Bronchial epithelial cell (primary cell): Measurements from ENCODE around the gene FAM20A. TPM values are rescaled to one million over a fixed set of nuclear protein-coding genes. Genes with fewer than 3 reads are reported as not detected.
"Not testable (repeated sequence)": the region's sequence is repeated elsewhere in the genome, so short reads cannot be mapped to it uniquely, and the experiment has no call there.

Experiments
- DNase-seq: peaks from one replicate; pipeline ENCODE4 v3.0.0-alpha.2; 2010; ENCODE audit warnings: low read depth
- FAIRE-seq: peaks from 2 replicates; lab custom pipeline; 2011; peaks lifted over from hg19 to GRCh38; lab: Jason Lieb, UNC
- H3K27me3 ChIP-seq: 2 replicates; pipeline ENCODE4 v1.5.1; 2011; ENCODE audit warnings: low read length; ENCODE audit not compliant: control insufficient read depth, insufficient read depth
- H3K36me3 ChIP-seq: 2 replicates; pipeline ENCODE4 v1.5.1; 2011; ENCODE audit warnings: low read length; ENCODE audit not compliant: control insufficient read depth, insufficient read depth
- H3K4me3 ChIP-seq: 2 replicates; pipeline ENCODE4 v1.5.1; 2011; ENCODE audit warnings: mild to moderate bottlenecking, low read depth, low read length, control low read depth
- total RNA-seq: library from RNA; depleted of rRNA; stranded (reverse); fragments of >200 nt; gene quantifications from 2 replicates; pipeline ENCODE4 v1.2.1, GENCODE V29; 2014
- TF ChIP-seq, protein P1 (sequence below): IDR thresholded peaks from 2 replicates; pipeline ENCODE4 v1.5.1; 2011; ENCODE audit warnings: mild to moderate bottlenecking, moderate library complexity, low read length, control low read depth, inconsistent platforms; ENCODE audit not compliant: insufficient read depth, severe bottlenecking

Gene FAM20A
- total RNA-seq, 1 donor from 2014 or later: 0.26 TPM

DNA sequence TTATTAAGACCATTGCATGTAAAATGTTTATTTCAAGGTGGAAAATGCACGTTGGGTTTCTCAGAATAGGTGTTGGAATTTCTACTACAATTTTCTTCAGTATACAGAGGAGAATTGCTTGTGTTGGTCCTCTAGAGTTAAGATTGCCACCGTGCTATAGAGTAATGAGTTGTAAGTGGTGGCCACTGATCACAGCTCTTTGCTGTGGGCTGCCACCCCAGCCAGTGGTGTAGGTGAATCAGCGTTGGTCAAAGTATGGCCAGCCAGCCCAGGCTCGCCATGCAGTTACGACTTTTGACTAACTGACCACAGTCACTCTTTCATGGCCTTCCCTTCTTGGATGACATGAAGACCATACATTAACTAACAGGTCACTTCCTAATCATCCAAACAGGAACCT lies 101.6 kb downstream of the FAM20A start:
- DNase-seq: no peak
- no peaks in the 10 kb centered on the region for H3K36me3 ChIP-seq
- TF ChIP-seq, protein P1, sequence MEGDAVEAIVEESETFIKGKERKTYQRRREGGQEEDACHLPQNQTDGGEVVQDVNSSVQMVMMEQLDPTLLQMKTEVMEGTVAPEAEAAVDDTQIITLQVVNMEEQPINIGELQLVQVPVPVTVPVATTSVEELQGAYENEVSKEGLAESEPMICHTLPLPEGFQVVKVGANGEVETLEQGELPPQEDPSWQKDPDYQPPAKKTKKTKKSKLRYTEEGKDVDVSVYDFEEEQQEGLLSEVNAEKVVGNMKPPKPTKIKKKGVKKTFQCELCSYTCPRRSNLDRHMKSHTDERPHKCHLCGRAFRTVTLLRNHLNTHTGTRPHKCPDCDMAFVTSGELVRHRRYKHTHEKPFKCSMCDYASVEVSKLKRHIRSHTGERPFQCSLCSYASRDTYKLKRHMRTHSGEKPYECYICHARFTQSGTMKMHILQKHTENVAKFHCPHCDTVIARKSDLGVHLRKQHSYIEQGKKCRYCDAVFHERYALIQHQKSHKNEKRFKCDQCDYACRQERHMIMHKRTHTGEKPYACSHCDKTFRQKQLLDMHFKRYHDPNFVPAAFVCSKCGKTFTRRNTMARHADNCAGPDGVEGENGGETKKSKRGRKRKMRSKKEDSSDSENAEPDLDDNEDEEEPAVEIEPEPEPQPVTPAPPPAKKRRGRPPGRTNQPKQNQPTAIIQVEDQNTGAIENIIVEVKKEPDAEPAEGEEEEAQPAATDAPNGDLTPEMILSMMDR: no peak
- no peak overlapping the region for H3K4me3 ChIP-seq
- FAIRE-seq: no peak
- H3K27me3 ChIP-seq: no peaks in the 10 kb centered on the region

DNA sequence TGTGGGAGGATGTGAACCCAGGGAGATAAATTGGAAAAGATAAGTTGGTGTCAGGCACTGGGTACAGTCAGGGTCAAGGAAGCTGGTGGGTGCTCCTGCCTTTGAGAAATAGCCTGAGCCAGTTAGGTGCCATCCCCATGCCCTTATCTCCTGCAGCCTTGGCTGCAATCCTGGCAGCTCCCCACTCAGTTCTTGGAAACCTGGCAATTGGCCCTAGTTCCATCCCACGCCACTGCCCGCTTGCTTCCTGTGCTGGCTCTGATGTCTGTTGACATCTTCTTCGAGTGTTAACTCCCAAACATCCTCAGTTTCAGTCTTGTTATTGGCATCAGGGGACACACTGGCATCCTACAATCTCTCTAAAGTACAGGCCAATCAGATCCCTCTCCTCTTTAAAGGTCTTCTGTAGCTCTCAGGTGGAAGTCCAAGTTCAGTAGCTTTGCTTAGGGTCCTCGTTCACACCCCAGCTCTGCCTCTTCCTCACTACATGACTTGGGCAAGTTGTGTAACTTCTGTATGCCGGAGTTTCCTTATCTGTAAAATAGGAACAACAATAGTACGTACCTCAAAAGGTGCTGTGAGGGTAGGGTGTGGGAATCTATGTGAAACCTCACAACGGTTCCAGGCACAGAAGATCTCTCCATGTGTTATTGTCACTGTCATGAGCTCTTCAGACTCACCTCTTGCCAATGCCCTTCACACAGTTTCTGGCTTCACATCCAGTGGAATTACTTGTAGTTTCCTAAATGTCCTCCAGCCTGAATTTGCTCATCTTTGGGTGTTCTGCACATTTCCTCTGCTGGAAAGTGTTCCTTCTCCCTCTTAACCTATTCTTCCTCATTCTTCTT lies 102.5 kb downstream of the FAM20A start:
- TF ChIP-seq, protein P1: no peak

DNA sequence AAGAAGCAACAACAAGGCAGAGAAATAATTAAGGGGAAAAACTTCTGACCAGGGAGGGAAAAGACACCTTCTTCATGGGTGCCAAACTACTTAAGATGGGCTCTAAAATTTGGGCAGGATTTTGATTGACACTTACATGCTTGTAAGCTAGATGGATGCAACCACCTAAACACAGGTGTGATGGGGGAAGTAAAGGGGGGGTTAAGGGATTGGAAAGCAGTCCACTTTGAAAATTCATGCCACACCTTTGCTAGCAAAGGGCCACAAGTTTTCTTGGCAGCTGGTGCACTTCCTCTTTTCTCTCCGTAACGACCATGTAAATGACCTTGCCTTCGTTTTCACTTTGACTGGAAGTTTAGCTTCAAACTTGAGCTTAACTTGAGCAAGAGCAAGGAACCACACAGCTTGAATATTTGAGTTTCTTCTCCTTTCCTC lies 103.3 kb downstream of the FAM20A start:
- DNase-seq (no peak), FAIRE-seq (no peak)
- H3K27me3 ChIP-seq: no peaks in the 10 kb centered on the region

More for the DNA sequence above, 102.5 kb downstream of the FAM20A start:
- no peaks in the 10 kb centered on the region for H3K27me3 ChIP-seq
- no peak overlapping the region for H3K4me3 ChIP-seq
- DNase-seq: no peak
- no peak for FAIRE-seq
- no peaks in the 10 kb centered on the region for H3K36me3 ChIP-seq

DNA sequence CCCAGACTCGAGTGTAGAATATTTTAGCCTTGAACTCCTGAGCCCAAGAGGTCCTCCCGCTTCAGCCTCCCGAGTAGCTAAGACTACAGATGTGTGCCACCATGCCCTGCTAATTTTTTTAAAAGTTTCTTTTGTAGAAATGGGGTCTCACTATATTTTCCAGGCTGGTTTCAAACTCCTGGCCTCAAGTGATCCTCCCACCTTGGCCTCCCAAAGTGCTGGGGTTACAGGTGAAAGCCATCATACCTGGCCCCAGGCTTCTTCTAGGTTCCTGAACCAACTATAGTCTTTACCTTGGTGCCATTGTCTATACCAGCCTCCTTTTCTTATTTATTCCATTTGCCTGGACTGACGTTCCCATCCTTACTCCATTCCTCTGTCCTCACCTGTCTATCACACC lies 106.1 kb downstream of the FAM20A start:
- no peak for FAIRE-seq

More for the DNA sequence above, 103.3 kb downstream of the FAM20A start:
- H3K36me3 ChIP-seq: no peaks in the 10 kb centered on the region
- TF ChIP-seq, protein P1: no peak
- no peak overlapping the region for H3K4me3 ChIP-seq

DNA sequence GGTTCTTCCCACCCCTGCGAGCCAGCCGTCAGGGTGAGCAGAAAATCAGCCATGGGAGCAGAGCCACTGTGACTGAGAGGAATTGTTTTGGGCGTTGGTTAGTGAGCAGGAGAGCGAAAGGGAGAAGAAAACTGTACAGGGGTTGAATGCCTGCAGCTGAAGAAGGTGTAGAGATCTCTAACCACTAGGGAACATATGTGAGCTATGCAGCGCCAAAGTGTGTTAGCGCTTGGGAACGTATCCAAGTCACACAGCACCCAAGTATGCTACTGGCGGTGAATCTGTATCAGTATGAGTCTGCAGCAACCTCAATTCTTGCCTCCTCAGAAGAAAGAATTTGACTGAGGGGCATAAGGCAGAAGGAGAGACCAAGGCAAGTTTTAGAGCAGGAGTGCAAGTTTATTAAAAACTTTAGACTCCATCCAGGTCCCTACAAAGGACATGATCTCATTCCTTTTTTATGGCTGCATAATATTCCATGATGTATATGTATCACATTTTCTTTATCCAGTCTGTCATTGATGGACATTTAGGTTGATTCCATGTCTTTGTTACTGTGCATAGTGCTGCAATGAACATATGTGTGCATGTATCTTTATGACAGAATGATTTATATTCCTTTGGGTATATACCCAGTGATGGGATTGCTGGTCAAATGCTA lies 108.6 kb downstream of the FAM20A start:
- H3K36me3 ChIP-seq, H3K4me3 ChIP-seq, FAIRE-seq, H3K27me3 ChIP-seq, DNase-seq: not testable (repeated sequence)

More for the DNA sequence above, 106.1 kb downstream of the FAM20A start:
- no peak for DNase-seq
- Histone ChIP-seq H3K36me3 (no peaks in the 10 kb centered on the region), H3K27me3 (no peaks in the 10 kb centered on the region), H3K4me3 (no peak overlapping the region)
- TF ChIP-seq, protein P1: no peak
